Omental fat pad (tissue), 4 donors: ENCODE data around the gene STARD9. TPM values are rescaled to one million over a fixed set of nuclear protein-coding genes. Genes with fewer than 3 reads are reported as not detected.
"Not testable (repeated sequence)": the region's sequence is repeated elsewhere in the genome, so short reads cannot be mapped to it uniquely, and the experiment has no call there.

Source experiments
- ATAC-seq: fragments of 150-250 bp; one replicate; pipeline ENCODE4 v1.9.1; 2016; ENCODE audit warnings: mild to moderate bottlenecking, moderate library complexity; ENCODE audit not compliant: low FRiP score
- DNase-seq: peaks from one replicate; pipeline ENCODE4 v3.0.0-alpha.2; 2019; ENCODE audit warnings: low spot score
- total RNA-seq, 4 donors: library from RNA; depleted of rRNA; stranded (reverse); fragments of >200 nt; gene quantifications; one replicate each; pipeline ENCODE4 v1.1.0, GENCODE V29; 2016
- TF ChIP-seq, protein P1 (sequence below), 3 donors: fragments of 450-650 bp; IDR thresholded peaks; one replicate each; pipeline ENCODE4 v1.5.1; 2016 to 2017; ENCODE audit warnings: antibody characterized with exemption in 3 of 3, mild to moderate bottlenecking in 3 of 3, moderate library complexity in 2 of 3

Gene STARD9
- total RNA-seq, 4 donors from 2014 or later: 16.5 to 77.1 (median 20.7) TPM

DNA sequence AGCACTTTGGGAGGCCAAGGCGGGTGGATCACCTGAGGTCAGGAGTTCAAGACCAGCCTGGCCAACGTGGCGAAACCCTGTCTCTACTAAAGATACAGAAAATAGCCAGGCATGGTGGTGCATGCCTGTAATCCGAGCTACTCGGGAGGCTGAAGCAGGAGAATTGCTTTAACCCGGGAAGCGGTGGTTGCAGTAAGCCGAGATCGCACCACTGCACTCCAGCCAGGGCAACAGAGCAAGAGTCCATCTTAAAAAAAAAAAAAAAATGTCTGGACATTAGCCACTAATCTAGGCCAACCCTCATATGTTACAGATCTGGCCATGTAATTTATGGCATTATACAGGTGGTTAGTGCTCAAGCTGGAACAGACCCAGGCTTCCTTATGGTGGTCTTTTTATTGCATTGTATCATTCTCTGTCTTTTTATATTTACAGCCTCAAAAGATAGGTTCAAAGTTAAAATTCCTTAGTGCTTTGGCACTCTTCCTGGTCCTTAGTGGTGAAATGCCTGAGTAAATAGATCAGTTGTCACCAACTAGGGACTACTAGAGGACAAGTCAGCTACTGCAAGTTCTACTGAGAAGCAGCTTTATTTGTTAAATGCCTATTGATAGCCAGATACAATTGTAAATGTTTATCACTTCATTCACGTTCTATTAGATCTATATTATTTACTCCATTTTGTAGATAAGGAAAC is 16.0 kb downstream of the STARD9 start:
- DNase-seq (no peak), ATAC-seq (no peak)
- TF ChIP-seq, protein P1, sequence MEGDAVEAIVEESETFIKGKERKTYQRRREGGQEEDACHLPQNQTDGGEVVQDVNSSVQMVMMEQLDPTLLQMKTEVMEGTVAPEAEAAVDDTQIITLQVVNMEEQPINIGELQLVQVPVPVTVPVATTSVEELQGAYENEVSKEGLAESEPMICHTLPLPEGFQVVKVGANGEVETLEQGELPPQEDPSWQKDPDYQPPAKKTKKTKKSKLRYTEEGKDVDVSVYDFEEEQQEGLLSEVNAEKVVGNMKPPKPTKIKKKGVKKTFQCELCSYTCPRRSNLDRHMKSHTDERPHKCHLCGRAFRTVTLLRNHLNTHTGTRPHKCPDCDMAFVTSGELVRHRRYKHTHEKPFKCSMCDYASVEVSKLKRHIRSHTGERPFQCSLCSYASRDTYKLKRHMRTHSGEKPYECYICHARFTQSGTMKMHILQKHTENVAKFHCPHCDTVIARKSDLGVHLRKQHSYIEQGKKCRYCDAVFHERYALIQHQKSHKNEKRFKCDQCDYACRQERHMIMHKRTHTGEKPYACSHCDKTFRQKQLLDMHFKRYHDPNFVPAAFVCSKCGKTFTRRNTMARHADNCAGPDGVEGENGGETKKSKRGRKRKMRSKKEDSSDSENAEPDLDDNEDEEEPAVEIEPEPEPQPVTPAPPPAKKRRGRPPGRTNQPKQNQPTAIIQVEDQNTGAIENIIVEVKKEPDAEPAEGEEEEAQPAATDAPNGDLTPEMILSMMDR (IDR thresholded peaks at IDR 0.05): no peak

DNA sequence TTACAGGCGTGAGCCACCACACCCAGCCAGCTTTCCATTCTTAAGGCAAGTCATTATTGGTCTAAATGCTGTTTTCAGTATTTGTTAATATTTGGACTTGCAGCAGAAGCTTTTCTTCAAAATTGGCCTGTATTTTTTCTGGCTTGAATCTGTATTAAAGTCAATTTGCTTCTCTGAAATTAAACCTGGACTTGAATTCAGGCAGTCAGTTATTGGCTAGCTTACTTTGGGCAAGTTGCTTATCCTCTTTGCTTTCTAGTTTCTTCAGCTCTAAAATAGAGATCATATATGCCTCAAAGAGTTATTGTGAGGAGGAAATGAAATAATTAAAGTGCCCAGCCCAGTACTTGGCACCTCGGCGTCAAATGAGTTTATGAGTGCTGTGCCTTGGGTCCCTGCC is 17.3 kb downstream of the STARD9 start:
- no peak for DNase-seq
- TF ChIP-seq, protein P1 (IDR thresholded peaks at IDR 0.05): no peak
- ATAC-seq: no peak

DNA sequence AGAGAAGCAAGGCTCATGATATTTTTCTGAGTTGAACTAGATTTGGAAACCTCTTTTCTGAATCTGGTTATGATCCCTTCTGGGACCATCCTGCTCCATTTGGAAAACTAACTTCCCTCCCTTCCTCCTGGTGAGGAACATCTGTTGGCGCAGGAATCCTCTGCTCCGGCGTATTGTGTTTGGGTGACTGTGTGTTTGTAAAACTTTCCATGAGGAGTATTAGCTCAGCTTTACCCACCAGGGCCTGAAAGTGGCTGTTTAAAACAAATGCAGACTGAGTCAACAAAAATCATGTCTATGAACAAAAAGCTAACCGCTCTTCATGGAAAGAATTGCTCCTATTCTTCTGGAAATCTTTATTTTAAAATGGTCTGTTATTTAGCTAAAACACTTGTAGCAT is 17.7 kb downstream of the STARD9 start:
- ATAC-seq (no peak), DNase-seq (no peak)
- TF ChIP-seq, protein P1 (IDR thresholded peaks at IDR 0.05): no peak

DNA sequence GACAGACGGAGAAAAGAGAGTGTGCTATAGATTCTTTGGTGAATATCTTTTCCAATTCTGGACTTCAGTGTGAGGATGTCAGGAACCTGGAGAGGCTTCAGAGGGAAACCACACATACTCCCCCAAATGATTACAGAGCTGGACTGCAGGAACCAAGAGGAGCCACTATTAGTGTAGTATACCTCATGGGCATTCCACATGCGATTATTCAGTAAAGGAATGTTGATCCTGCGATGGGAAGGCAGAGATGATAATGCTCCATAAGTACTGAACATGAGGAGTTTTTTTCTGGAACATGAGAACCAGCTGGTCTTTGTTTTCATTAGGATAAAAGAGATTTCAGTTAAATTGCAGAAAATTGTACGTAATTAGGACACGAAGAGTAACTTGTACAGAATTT is 18.7 kb downstream of the STARD9 start:
- TF ChIP-seq, protein P1 (IDR thresholded peaks at IDR 0.05): no peak
- DNase-seq (no peak), ATAC-seq (no peak)

DNA sequence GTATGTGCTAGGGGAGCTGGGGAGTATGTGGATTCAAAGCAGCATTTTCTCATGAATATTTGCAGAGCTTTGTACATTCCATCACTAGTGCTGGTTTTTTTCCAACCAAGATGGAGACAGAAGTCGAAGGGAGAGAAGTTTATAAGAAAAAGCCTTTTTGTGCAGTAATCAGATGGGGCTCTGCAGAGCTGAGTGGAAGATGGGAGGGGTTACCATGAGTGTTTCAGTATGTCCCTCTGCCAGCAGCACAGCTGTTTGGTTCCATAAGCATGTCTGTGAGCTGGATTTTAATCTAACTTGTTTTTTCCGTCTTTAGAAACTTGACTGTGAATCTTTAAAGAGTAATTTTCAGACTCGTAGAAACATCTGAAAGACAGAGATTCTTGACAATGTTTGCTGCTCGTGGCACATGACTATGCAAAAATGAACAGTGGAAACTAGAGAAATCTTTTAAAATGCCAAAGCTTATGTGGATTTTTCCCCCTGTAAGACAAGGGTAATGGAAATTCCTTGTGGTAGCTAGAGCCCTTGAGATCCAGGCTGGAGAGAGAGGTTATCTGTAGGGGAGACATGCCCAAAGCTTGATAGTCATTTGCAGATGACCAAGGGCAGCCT is 20.3 kb downstream of the STARD9 start:
- ATAC-seq (no peak), DNase-seq (no peak)
- TF ChIP-seq, protein P1 (IDR thresholded peaks at IDR 0.05): no peak

DNA sequence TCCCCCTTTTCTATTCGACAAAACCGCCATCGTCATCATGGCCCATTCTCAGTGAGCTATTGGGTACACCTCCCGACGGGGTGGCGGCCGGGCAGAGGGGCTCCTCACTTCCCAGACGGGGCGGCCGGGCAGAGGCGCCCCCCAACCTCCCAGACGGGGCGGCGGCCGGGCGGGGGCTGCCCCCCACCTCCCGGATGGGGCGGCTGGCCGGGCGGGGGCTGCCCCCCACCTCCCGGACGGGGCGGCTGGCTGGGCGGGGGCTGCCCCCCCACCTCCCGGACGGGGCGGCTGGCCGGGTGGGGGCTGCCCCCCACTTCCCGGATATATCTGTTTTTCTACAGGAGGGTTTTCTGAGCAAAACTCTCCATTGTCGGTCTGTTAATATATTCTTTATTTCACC is 25.9 kb downstream of the STARD9 start:
- not testable (repeated sequence) for ATAC-seq, DNase-seq

DNA sequence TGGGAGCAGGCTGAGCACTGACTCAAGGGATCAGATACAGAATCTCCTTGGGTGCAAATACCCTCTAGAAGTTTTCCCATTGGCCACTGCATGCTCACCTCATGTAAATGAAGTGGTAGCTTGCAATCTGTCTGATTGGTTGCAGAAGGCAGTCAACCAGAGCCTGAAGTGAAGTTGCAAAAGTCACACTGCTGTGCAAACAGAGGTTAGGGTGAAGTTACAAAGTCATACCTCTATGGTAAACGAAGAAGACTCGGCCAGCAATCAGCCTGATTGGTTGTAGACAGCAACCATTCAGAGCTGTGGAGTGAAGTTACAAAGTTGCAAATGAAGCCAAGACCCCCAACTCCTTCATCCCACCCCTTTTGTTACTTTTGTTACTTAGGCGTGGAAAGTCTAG is 27.1 kb downstream of the STARD9 start:
- ATAC-seq: no peak
- no peak for DNase-seq
- TF ChIP-seq, protein P1 (IDR thresholded peaks at IDR 0.05): no peak
